Liver (tissue), 3 donors: ENCODE measurements around the gene USP17L5.
"Not testable (repeated sequence)": the region's sequence is repeated elsewhere in the genome, so short reads cannot be mapped to it uniquely, and the experiment has no call there.

Experiments
- CTCF ChIP-seq: fragments of 150-350 bp; IDR thresholded peaks from 2 replicates; pipeline ENCODE4 v1.5.1; 2017; ENCODE audit warnings: improper control_type of control experiment, low read depth, low read length; ENCODE audit not compliant: missing input control
- EGR1 ChIP-seq, 2 donors: IDR thresholded peaks; 2 replicates each; pipeline ENCODE4 v1.6.1; 2016 to 2018; ENCODE audit warnings: antibody characterized with exemption in 2 of 2, low read depth in 2 of 2
- FOXA1 ChIP-seq: IDR thresholded peaks from 2 replicates; pipeline ENCODE4 v1.6.1; 2016; ENCODE audit warnings: antibody characterized with exemption
- GABPA ChIP-seq, 2 donors: IDR thresholded peaks in 1 of 2; conservative IDR thresholded peaks in 1 of 2; 2 replicates each; pipeline ENCODE4 v1.6.1; 2016; ENCODE audit warnings: antibody characterized with exemption in 2 of 2, mild to moderate bottlenecking in 1 of 2, moderate library complexity in 1 of 2
- JUND ChIP-seq, 2 donors: IDR thresholded peaks; 2 replicates each; pipeline ENCODE4 v1.6.1; 2016; ENCODE audit warnings: antibody characterized with exemption in 2 of 2
- MAX ChIP-seq: IDR thresholded peaks from 2 replicates; pipeline ENCODE4 v1.6.1; 2016; ENCODE audit warnings: antibody characterized with exemption
- NR2F2 ChIP-seq: IDR thresholded peaks from 2 replicates; pipeline ENCODE4 v1.6.1; 2016; ENCODE audit warnings: antibody characterized with exemption
- RAD21 ChIP-seq, 2 donors: IDR thresholded peaks; 2 replicates each; pipeline ENCODE4 v1.6.1; 2016; ENCODE audit warnings: antibody characterized with exemption in 2 of 2, mild to moderate bottlenecking in 2 of 2
- REST ChIP-seq: IDR thresholded peaks from 2 replicates; pipeline ENCODE4 v1.6.1; 2016; ENCODE audit warnings: antibody characterized with exemption, mild to moderate bottlenecking
- RXRA ChIP-seq, 2 donors: IDR thresholded peaks; 2 replicates each; pipeline ENCODE4 v1.6.1; 2017 to 2018; ENCODE audit warnings: antibody characterized with exemption in 2 of 2, mild to moderate bottlenecking in 1 of 2
- SP1 ChIP-seq: IDR thresholded peaks from 2 replicates; pipeline ENCODE4 v1.6.1; 2018; ENCODE audit warnings: antibody characterized with exemption, mild to moderate bottlenecking
- TAF1 ChIP-seq: conservative IDR thresholded peaks from 2 replicates; pipeline ENCODE4 v1.6.1; 2016; ENCODE audit warnings: antibody characterized with exemption, mild to moderate bottlenecking
- YY1 ChIP-seq: IDR thresholded peaks from 2 replicates; pipeline ENCODE4 v1.6.1; 2016; ENCODE audit warnings: antibody characterized with exemption, mild to moderate bottlenecking
- ZBTB33 ChIP-seq: IDR thresholded peaks from 2 replicates; pipeline ENCODE4 v1.6.1; 2016; ENCODE audit warnings: antibody characterized with exemption
- donor health status: healthy.
- donor health status: healthy.

- not testable (repeated sequence) for TF ChIP-seq CTCF; SP1; MAX; RAD21 (IDR thresholded peaks at IDR 0.05); EGR1 (IDR thresholded peaks at IDR 0.05; ENCODE audit: low read depth in 2 of 2); ZBTB33; TAF1; REST; YY1; GABPA (IDR thresholded peaks at IDR 0.05 in 1 of 2, conservative IDR thresholded peaks at IDR 0.05 in 1 of 2); FOXA1; JUND (IDR thresholded peaks at IDR 0.05); NR2F2; RXRA (IDR thresholded peaks at IDR 0.05)
These were observed 9.4 kb downstream of the USP17L5 start, which contains the start of gene USP17L28 for GRCh38 chr4:9348593-9348992.
